Stimulated activated naive CD4-positive, alpha-beta T cell treated with Interleukin-2 at 50 U/mL for 16 hours (primary cell): Measurements from ENCODE around the gene PITX2.

Source experiments
- DNase-seq: peaks from one replicate; lab custom pipeline; 2025; lab: John Stamatoyannopoulos, UW

The PITX2 gene

DNA sequence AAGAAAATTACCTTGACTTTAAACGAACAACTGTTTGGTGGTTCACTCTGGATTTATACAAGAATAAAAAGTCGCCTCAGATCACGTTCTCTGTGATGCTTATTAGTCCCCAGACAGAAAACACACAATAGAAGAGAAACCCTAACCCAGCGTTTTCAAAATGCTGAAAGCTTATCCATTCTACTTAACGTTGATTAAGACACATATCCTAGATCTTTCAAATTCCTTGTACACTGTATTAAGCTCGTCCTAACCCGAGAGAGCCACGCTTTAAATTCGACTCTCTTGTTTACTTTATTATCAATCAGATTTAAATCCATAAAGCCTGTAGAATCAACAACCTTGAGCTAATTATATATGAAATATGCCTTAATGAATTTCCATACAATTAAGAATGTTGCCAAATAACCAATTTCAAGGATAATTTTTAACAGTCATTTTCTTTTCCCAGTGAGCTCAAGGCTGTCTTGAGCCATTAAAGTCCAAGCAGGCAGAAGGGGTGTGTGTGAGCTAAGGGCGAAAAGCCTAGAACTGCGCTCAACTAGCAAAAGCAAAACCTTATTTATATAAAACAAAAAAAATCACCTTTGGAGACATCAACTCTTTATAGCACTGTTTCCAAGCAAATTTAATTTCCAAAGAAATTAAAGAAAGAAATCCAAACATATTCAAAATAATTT is 981 bp upstream of the PITX2 start:
- no peak for DNase-seq

DNA sequence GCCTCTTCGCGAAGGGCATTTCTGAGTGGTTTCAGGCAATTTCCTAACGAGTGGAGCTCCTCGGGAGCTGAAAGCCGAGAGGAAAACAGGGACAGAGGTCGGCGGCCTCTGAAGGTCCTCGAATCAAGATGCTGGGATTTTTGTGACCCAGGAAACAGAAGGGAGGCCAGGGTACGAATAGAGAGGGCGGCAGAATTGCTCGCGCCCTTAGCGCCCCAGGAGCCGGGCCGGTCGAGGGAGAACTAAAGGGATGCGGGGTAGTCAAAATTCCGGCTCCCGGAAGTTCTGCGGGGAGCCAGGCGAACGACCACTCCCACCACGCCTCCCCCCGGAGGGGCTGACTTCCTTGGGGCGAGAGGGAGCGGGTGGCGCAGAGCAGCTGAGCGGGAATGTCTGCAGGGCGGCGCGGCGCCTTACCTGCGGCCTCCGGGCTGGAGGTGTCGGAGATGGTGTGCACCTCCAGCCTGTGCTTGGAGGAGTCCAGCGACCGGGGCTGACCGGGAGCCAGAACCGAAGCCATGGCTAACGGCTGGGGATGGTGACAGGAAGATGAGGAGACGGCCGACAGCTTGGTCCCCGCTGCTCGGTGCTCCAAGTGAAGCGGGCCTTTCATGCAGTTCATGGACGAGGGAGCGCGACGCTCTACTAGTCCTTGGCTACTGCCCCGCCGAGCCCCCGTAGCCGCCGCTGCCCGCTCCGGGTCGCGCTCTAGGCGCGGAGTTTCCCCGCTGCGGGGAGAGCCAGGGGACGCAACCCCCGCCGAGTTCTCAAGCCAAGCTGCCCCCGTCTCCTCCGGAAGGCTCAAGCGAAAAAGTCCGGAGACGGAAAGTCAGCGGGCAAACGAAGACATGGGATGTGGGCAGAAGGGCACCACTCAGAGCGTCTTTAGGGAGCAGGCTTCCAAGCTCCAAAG is 782 bp downstream of the PITX2 start:
- DNase-seq: no peak

DNA sequence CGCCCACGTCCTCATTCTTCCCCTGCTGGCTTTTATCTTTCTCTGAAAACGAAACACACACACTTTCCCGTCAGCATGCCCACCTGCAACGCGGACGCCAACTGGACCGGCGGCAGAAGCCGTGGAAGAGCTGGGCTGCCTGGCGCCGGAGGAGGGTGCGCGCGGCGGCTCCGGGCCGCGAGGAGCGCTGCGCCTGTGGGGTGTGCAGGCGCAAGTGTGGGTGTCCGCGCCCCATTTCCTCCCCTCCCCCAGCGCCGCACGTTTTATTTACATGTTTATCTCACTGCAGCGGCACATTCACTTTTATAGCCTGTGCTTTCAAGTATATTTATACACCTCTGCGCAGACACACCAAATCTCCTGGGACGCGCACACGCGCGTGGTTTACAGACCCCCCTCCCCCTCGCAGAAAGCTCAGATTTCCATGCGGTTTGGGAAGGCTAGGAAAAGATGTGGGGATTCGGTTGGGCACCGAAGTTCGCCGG is 1.5 kb downstream of the PITX2 start:
- DNase-seq: no peak

DNA sequence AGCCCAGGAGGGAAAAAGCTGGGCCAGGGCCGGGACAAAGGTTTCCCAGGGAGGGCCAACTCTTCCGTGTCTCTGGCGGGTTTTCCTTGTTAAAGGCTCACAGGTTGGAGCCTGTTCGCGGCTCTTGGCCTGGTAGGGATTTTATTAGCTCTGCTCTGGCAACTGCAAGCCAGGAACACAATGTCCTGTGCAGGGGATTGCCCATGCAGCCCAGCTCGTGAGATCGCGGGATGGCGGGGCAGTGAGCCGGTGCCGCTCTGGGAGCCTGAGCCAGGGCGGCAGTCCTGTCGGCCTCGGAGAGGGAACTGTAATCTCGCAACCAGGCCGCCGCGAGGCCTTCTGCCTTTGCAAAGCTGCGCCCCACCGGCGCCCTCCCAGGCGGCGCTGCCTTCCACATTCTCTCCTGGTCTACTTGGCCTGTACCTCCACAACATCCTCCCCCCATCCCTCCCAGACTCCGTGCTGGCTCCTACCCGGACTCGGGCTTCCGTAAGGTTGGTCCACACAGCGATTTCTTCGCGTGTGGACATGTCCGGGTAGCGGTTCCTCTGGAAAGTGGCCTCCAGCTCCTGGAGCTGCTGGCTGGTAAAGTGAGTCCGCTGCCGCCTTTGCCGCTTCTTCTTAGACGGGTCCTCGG is 2.1 kb downstream of the PITX2 start:
- no peak for DNase-seq

DNA sequence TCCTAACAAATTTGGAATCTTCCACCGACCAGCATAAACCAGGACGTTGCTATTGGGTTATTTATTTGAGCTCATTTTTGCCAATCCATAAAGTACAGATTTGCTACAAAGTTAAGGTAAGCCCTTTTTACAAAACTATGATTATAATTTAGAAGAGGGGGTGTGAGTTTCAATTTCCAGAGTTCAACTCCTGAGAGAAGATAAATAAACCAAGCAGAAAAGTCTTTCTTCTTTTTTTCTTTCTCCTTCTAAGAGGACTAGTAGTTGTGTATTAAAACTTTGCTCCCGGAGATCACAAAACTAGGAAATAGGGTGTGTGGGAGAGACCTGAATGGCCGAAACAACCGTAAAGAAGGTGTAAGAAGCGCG is 2.6 kb downstream of the PITX2 start:
- no peak for DNase-seq

DNA sequence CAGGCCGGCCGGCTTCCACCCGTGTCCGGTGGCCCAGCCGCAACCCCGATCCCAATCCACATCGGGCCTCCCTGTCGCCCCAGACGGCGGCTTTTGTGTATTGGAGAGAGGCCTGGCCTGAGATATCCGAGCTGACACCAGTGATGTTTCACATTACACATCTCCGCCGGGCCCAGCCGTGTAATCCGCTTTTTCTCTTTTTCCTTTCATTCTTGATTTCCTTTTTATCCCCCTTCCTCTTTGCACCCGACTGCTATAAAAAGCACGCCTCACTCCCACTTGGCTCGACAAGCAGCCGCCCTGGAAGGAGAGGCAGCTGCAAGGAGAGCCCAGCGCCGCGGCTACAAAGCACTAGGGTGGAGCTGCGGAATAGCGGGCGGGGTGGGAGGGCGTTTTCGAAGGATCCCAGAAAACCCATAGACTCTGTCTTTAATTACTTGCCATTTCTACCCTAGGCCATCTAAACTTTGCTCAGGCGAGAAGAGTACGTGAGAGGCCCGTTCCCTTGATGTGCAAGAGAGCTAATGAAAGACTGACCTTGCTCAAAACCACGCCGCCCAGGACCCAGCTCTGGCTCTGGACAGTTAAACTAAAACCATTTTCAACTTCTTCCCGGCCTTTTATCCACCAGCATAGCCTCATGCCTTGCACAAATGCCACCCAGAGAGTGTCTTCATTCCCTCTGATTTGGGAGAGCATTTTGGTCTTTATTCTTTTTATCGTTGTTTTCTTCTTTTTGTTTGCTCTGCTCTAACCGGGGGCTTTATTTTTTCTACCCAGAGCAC is 3.2 kb downstream of the PITX2 start:
- DNase-seq: no peak

DNA sequence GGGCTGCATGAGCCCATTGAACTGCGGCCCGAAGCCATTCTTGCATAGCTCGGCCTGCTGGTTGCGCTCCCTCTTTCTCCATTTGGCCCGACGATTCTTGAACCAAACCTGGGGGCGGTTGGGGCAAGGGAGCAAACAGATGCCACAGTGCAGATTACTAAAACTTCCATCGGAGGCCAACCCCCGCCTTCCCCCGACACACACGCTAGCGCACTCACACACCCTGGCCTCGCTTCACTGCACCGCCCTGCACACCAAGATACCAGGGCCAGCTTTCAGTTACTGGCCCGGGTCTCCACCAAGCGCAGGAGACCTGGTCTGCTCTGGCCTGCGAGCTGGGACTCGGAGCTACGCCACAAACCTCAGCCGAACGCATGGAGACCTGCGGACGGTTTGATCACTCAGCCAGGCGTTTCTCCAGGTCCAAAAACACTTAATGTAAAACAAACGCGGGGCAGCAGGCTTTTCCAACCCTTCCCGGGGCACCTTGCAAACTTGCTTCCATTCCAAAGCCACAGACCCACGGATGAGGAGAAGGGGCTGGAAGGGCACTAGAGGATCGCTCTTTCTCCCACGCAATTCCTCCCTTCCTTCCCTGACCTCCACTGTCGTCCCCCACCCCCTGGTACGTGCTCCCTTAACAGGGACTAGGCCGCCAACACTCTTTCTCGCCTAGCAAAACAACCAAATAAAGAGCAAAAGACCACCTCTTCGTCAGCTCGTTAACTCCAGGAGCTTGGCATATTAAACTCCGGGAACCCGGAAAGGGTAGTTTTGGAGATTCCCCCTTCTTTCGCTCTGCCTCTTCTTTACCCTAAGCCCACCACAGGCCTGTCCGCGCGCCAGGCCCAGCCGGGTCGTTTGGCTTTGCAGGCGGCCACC is 4.1 kb downstream of the PITX2 start:
- DNase-seq: no peak

DNA sequence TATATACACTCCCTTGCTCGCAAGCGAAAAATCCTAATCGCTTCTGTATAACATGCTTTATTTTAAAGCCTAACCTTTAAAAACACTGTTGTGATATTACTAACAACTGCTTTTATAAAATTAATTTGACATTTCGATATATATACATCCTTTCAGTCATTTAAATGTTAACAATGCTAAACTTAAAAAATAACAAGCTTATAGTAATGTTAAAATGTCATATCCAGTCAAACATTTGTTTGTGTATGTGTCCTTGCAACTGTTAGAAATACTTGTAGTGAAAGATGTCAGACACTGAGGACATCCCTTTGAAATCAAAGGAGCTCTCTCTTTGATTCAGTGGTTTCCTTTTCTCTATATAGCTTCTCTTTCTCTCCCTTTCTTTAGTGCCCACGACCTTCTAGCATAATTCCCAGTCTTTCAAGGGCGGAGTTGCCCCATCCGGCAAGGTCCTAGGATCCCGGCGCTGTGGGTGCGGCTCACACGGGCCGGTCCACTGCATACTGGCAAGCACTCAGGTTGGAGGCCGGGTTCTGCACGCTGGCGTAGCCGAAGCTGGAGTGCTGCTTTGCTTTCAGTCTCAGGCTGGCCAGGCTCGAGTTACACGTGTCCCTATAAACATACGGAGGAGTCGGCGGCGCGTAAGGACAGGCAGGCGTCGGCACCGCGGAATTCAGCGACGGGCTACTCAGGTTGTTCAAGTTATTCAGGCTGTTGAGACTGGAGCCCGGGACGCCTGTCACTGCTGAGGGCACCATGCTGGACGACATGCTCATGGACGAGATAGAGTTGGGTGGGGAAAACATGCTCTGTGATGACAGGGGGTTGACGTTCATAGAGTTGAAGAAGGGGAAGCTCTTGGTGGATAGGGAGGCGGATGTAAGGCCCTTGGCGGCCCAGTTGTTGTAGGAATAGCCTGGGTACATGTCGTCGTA is 5.0 kb downstream of the PITX2 start:
- no peak for DNase-seq

DNA sequence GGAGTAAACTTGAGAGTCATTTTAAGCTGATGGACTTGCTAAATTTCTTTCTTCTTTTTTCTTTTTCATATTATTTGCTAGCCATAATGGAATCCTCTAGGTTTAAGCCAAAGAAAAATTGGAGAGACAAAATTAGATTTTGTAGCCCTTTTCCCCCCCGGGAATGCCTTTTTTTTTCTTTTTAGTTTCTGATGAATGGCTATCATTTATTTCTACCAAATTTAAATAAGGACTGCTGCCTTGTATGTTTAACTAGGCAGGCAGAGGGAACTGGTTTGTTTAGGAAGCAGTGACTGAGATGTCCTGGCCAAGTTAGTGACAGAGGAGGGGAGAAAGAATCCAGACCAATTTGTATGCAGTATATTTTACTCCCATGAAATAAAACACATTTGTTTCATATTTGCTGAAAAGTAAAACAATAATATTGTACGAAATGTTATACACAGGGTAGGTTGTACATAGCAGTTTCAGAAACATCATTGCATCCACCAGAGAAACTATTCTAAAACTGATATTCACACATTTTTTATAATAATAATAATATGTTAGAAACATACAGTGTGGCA is 5.7 kb downstream of the PITX2 start:
- DNase-seq: no peak

DNA sequence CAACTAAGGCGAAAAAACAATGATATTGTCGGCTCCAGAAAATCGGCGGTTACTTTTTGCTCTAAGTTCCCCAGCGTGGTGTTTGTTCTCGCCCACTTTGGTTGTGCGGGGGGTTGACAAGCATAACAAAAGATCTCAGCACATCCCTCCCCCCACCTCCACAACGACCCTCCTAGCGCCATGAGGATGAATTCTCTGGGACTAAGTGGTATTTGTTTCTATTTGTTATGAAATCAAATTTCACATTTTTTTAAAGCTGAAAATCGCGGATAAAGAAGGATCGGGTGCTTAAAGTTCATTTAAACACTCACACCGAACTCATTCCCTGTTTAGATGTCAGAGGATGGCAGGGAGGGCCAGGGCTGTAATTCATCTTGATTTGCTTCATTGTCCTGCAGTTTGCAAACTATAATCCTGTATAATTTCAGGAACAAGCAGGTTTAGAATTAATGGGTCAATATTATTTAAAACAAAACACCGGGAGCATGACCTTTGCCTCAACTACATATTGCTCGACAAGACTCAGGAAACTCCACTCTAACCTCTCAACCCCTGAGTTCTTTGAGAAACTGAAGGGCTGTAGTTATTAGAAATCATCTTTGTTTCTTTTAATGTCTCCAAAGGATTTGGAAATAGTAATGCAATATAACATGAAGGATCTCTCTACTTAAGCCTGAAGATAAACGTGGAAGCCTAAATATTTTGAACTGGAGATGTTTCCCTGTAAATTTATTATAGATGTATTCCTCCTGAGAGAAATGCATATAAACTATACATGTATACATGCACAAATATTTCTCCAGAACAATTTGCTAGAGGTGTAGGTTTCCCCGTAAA is 6.4 kb downstream of the PITX2 start:
- DNase-seq: no peak

DNA sequence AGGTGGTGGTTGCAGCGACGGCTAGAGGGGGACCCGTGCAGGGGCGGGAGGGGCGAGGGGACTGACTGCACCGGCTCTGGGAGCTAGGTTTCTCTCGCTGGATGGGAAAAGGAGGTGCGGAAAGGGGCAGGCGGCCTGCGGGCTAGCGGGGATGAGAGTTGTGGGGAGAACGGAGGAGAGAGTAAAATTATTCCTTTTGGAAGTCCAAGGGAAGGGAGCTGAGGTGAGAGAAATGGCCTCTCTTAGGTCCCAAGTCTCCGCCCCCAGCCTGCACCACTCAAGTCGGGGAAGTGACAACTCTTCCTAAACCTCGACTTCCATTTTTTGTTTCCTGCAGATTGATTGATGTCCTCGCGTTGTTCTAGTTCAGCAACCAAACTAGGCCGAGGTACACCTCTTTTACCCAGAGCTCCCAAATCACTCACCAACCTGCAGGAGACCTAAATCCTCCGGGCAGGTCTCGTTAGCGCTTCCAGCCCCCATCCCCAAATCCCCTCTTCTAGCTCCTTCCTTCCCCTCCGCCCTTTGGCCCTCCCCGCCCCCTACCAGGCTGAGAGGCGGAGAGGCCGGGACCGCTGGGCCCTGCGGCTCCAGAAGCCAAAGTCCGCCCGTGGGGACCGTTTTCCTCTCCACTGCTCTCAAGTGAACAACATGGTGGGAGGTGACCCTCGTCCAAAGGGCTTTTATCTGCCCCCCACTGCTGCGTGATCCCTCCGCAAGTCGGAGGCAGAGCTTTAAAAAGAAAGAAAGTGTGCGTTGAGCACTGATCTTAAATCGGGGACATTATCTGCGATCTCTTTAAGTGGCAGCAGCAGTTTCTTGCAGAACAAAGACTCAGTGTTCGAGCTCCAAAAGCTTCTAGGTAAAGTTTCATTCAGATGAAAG is 7.3 kb downstream of the PITX2 start:
- no peak for DNase-seq

DNA sequence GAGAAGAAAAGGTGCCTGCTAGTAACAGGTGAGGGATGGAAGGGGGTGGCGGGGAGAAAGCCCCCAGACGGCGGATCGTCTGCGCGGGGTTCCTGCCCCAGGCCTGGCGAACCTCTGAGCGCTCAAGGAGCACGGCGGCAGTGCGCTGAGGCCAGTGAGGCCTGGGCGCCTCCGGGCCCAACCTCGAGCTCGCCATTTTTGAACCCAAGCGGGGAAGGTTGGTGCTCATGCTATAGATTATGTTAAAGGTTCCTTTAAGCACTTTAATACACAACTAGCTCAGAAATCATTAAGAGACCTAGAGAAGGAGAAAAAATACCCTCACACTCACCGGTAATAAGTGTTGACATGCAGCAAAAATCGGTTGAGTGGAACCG is 7.9 kb downstream of the PITX2 start:
- DNase-seq: no peak

DNA sequence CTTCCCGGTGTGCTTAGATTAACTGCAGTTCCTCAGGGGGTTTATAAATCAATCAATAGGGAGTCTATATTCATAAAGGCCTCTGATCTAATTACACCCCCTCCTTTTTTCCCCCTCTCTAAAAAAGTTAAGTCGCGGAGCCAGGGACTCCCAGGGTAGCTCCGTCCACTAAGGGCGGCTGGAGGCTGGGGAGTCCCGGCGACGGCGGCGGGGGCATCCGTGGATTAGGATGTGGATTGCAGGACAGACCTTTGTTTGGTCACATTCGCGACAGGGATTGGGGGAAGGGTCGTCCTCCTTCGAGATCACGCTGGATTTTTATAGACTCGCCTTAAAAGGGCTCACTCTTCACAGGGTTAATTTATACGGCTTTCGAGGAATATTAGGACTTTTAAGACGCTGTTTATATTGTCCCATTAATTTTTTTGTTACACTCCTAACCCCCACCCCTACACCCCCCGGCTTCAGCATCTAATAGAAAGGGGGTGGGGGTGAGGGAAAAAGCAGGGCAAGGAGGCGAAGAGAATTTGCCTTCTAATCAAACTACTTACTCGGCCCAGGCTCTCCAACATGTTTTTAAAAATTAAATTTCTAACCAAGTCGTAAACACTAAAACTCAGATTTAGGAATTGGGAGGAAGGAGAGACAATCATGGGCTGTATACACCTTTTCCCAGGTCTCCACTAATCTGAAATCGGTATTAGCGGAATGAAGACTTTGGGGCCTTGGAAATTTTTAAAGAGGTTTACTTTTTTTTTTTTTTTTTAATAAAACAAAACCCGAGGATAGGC is 8.5 kb downstream of the PITX2 start:
- no peak for DNase-seq

DNA sequence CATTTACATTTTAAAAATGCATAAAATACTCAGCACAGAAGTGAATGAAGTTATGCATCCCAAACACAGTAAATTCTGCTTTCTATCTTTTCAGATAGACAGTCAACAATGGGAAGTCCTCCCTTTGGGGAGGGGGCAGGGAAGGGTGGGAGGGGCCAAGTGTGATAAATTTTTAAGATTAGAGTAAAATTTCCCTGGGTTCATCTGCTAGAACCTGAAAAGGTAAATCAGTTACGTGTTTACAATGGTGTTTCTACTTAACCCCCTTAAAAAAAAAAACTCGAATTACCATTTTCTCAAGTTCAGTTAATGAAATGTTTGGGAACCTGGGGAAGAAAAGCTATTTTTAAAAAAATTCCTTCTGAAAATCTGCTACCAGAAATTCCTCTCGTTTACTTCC is 9.1 kb downstream of the PITX2 start:
- DNase-seq: no peak

DNA sequence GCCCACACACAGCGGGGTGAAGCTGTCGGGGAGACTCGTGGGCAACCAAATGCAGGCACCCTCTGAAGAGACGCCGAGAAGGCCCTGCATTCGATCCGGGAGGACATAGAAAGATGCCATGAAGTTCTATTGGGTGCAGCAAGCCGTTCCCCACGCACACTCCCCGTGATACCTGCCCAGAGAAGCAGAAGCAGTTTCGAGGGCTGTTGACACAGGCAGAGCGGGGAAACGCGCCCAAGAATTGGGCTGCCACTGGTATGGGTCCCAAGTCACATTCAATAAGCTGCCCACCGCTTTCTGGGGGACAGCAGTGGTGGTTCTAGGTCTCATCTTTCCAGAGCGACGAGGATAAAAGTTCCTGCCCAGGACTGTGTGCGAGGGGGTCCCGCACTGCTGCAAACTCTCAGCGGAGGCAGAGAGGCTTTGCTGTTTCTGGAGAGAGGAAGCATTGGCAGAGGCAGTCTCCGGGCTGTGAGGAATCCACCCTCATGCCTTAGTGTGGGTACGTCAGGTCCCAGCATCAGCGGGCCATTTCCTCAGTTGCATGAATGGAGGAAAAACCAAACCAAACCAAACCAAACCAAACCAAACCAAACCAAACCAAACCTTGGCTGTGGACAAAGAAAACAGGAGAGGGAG is 10.1 kb downstream of the PITX2 start:
- no peak for DNase-seq

DNA sequence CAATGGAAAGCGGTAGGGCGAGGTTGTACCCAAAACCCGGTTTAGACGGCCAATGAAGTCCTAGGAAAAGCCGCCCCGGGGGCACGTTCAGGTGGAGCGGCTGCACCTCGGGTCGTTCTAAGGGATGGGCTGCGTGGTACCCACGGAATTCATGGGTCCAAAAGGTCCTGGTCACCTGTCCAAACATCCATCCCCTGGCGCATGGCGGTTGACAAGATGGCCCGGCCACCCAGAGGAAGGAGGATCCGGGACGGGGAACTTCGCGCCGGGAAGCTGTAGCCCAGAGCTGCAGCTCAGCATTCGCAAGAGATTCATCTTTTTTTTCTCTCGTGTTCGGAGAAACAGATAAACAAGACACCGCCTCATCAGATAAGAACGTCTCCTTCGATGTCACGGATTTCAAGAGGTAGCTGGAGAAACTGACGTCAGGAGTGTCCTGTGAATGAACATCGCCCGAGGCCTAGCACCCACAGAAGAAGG is 10.9 kb downstream of the PITX2 start:
- DNase-seq: no peak
